BJ (cell line): Measurements from ENCODE around the gene GDAP2. TPM values are rescaled to one million over a fixed set of nuclear protein-coding genes. Genes with fewer than 3 reads are reported as not detected.

Experiments
- CTCF ChIA-PET: fragments of 350-600 bp; formaldehyde crosslinking; extraction: SDS; loops from one replicate; lab custom pipeline; 2021; ENCODE audit warnings: antibody characterized with exemption, inconsistent platforms; lab: Yijun Ruan, JAX
- POLR2A ChIA-PET: fragments of 300-600 bp; sonication (Branson Sonifier 250); formaldehyde crosslinking; extraction: SDS; loops from one replicate; lab custom pipeline; 2021; ENCODE audit warnings: antibody characterized with exemption; lab: Charles Lee
- DNase-seq: peaks from one replicate; pipeline ENCODE4 v3.0.0-alpha.2; 2011; ENCODE audit warnings: low read depth
- H3K27me3 ChIP-seq: 2 replicates; pipeline ENCODE4 v1.6.0; 2011; ENCODE audit warnings: low read length; ENCODE audit not compliant: control insufficient read depth, insufficient read depth
- H3K36me3 ChIP-seq: 2 replicates; pipeline ENCODE4 v1.5.1; 2011; ENCODE audit warnings: low read length; ENCODE audit not compliant: control insufficient read depth, insufficient read depth
- H3K4me3 ChIP-seq: 2 replicates; pipeline ENCODE4 v1.5.1; 2011; ENCODE audit warnings: low read depth, mild to moderate bottlenecking, control low read depth, low read length
- CTCF ChIP-seq: IDR thresholded peaks from 2 replicates; pipeline ENCODE4 v1.5.1; 2011; ENCODE audit warnings: low read depth, mild to moderate bottlenecking, control low read depth, inconsistent platforms, low read length, moderate library complexity; ENCODE audit not compliant: insufficient read depth
- polyA minus RNA-seq: library from RNA; depleted of rRNA, polyadenylated mRNA; stranded (reverse); fragments of >200 nt; gene quantifications from 2 replicates; pipeline ENCODE4 v1.2.3, GENCODE V29; 2011; rRNA and poly(A)+ RNA removed
- polyA plus RNA-seq: library from polyadenylated mRNA; depleted of rRNA; stranded (reverse); fragments of >200 nt; gene quantifications from 2 replicates; pipeline ENCODE4 v1.2.3, GENCODE V29; 2011; rRNA removed

Gene GDAP2
- 8.1 and 19.2 TPM in 2 replicates for polyA plus RNA-seq
- polyA minus RNA-seq: 11.4 and 12.1 TPM in 2 replicates

- Histone ChIP-seq H3K27me3 (no peaks in the 10 kb centered on the region), H3K4me3 (peak within 1 kb of the TSS; percentile 65), H3K36me3 (no peaks in the 10 kb centered on the region; the same call in 1 of the 2 replicates)
- peak; percentile 80 for DNase-seq
- CTCF ChIA-PET: interaction anchor here (0.6 to 1.8 kb wide), 8 partner anchors 21 to 1441 kb away, joined by 3 to 7 read pairs (median 4); no protein-coding TSS in a partner anchor
- no peak for TF ChIP-seq CTCF
- POLR2A ChIA-PET: no interaction called here
Observed at GRCh38 chr1:117929343-117930172, at the start of gene GDAP2, which contains the start of gene WDR3. TSS of gene GDAP2 (minus strand) at chr1:117929621. CDS start at chr1:117920357, 9,264 bp downstream. TSS of gene WDR3 (plus strand) at chr1:117929739. CDS start at chr1:117933320, 3,581 bp downstream.

GRCh38 chr1:117976381-117976780 is 47.0 kb upstream of the GDAP2 start:
- no peaks in the 10 kb centered on the region for H3K36me3 ChIP-seq
- H3K27me3 ChIP-seq: peaks cover 6% of the 10 kb centered on the region; the same call in 1 of the 2 replicates
- DNase-seq: no peak
- ChIA-PET CTCF (interaction anchor here (0.6 kb wide), 1 partner anchor 465 kb away, joined by 3 read pairs; no protein-coding TSS in a partner anchor), POLR2A (no interaction called here)
- TF ChIP-seq CTCF: no peak
- no peak overlapping the region for H3K4me3 ChIP-seq

GRCh38 chr1:117971777-117972176 is 42.4 kb upstream of the GDAP2 start:
- Histone ChIP-seq H3K4me3 (no peak overlapping the region), H3K27me3 (peaks cover 6% of the 10 kb centered on the region; the same call in 1 of the 2 replicates), H3K36me3 (no peaks in the 10 kb centered on the region)
- TF ChIP-seq CTCF: no peak
- ChIA-PET CTCF (interaction anchor here (0.9 kb wide), 1 partner anchor 9 kb away, joined by 3 read pairs; no protein-coding TSS in a partner anchor), POLR2A (no interaction called here)
- DNase-seq: no peak

GRCh38 chr1:117970252-117970651 is 40.8 kb upstream of the GDAP2 start:
- ChIA-PET POLR2A (interaction anchor here (0.5 kb wide), 1 partner anchor 121 kb away, joined by 3 read pairs; no protein-coding TSS in a partner anchor), CTCF (no interaction called here)

More at GRCh38 chr1:117970252-117970651, 40.8 kb upstream of the GDAP2 start:
- Histone ChIP-seq H3K27me3 (peaks cover 2% of the 10 kb centered on the region; the same call in 1 of the 2 replicates), H3K36me3 (no peaks in the 10 kb centered on the region), H3K4me3 (no peak overlapping the region)
- no peak for TF ChIP-seq CTCF
- no peak for DNase-seq
